Stimulated activated naive B cell treated with anti-CD40 and anti-IgM and Interleukin-4, amounts not matched to agents 10 μg/mL and 1 μg/mL and 100 μg/mL, for 72 hours (primary cell): ENCODE data around the gene TGIF1.
A peak's percentile ranks its signal among the peaks of the same experiment; 100 is the strongest.

Experiments
- ATAC-seq, 2 donors: fragments of 150-1000 bp; cut with Tn5 transposase; replicated peaks; 2 replicates each; pipeline ENCODE4 v1.10.0; 2021; ENCODE audit warnings: moderate library complexity in 1 of 2
- DNase-seq: peaks from one replicate; pipeline ENCODE4 v3.0.0; 2021
- H3K27ac Mint-ChIP-seq: one replicate; pipeline ENCODE4 v1.8.0; 2022; ENCODE audit warnings: mild to moderate bottlenecking, mixed read lengths
- H3K27me3 Mint-ChIP-seq, 2 donors: one replicate each; pipeline ENCODE4 v1.8.0; 2022; ENCODE audit warnings: mixed read lengths in 2 of 2
- H3K36me3 Mint-ChIP-seq, 2 donors: one replicate each; pipeline ENCODE4 v1.8.0; 2022; ENCODE audit warnings: mixed read lengths in 2 of 2, mild to moderate bottlenecking in 1 of 2
- H3K4me1 Mint-ChIP-seq, 2 donors: one replicate each; pipeline ENCODE4 v1.8.0; 2022; ENCODE audit warnings: mixed read lengths in 2 of 2, mild to moderate bottlenecking in 1 of 2
- H3K4me3 Mint-ChIP-seq, 2 donors: one replicate each; pipeline ENCODE4 v1.8.0; 2022; ENCODE audit warnings: mild to moderate bottlenecking in 2 of 2, mixed read lengths in 2 of 2, moderate library complexity in 1 of 2
- H3K9me3 Mint-ChIP-seq, 2 donors: one replicate each; pipeline ENCODE4 v1.8.0; 2022; ENCODE audit warnings: mixed read lengths in 2 of 2, mild to moderate bottlenecking in 1 of 2

Gene TGIF1

DNA sequence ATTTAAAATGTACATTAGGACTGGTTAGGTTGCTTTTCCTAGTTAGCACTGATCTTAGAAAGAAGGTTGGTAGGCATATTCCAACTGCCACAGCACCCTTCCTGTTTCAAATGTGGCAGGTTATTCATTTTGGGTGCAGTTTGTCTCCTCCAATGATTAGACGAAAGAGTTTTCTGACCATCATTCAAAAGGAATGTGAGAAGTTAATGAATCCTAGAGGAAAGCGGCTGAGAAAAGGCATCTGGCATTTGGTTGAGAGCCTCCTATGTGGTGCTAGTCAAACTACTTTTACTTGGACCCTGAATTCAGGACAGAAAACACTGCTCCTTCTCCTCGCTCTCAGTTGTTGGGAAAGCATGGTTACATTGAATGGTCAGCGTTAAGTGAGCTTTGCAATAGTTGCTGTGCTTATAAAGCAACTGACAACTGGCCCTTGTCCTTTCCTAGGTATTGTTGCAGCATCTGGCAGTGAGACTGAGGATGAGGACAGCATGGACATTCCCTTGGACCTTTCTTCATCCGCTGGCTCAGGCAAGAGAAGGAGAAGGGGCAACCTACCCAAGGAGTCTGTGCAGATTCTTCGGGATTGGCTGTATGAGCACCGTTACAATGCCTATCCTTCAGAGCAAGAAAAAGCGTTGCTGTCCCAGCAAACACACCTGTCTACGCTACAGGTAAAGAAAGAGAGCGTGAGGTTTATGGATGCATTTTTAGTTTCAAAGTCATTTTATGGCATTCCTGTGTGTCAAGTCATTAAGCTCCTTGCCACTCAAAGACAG lies 6.1 kb downstream of the TGIF1 start:
- no peaks in the 10 kb centered on the region for H3K9me3 Mint-ChIP-seq
- H3K27me3 Mint-ChIP-seq = no peaks in the 10 kb centered on the region
- peaks cover 22 to 39% of the 10 kb centered on the region in 2 donors for H3K4me1 Mint-ChIP-seq
- DNase-seq (no peak), ATAC-seq (no peak)
- H3K4me3 Mint-ChIP-seq = no peak overlapping the region
- peak overlapping the region; percentile 76 for H3K27ac Mint-ChIP-seq
- H3K36me3 Mint-ChIP-seq = peaks cover 18 to 22% of the 10 kb centered on the region in 2 donors

DNA sequence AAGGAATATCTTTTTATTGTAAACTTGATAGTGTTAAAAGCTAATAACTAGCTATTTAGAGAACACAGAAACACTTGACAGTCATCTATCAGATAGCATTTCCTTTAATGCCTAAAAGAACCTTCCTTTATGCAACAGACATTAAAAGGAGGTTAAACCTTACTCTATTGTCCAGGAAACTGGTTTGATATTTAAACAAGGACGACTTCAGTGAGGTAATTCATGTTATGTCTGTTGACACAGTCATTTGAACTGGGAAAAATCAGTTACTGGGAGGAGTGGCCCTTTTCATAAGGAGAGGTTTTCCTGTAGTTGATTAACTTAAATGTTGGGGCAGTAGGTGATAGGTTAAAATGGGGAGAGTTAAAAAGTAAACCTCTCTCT lies 6.7 kb downstream of the TGIF1 start:
- no peaks in the 10 kb centered on the region for H3K27me3 Mint-ChIP-seq
- H3K4me1 Mint-ChIP-seq = peaks cover 20 to 39% of the 10 kb centered on the region in 2 donors
- ATAC-seq (no peak), DNase-seq (no peak)
- peaks cover 21 to 24% of the 10 kb centered on the region in 2 donors for H3K36me3 Mint-ChIP-seq
- H3K27ac Mint-ChIP-seq = no peak overlapping the region
- peaks cover 0 to under 1% of the 10 kb centered on the region in 2 donors for H3K9me3 Mint-ChIP-seq
- H3K4me3 Mint-ChIP-seq = no peak overlapping the region

DNA sequence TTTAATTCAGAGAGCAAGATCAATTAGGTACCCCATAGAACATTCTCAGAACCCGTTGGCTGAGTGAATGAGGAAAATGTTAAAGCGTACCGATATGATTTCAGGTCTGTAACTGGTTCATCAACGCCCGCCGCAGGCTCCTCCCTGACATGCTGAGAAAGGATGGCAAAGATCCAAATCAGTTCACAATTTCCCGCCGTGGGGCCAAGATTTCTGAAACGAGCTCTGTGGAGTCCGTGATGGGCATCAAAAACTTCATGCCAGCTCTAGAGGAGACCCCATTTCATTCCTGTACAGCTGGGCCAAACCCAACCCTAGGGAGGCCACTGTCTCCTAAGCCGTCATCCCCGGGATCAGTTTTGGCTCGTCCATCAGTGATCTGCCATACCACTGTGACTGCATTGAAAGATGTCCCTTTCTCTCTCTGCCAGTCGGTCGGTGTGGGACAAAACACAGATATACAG lies 7.3 kb downstream of the TGIF1 start:
- Mint-ChIP-seq H3K9me3 (peaks cover 4 to 5% of the 10 kb centered on the region in 2 donors), H3K27me3 (no peaks in the 10 kb centered on the region), H3K4me1 (peaks cover 20 to 38% of the 10 kb centered on the region in 2 donors), H3K27ac (no peak overlapping the region), H3K36me3 (peaks cover 27 to 30% of the 10 kb centered on the region in 2 donors), H3K4me3 (no peak overlapping the region)
- ATAC-seq (no peak), DNase-seq (no peak)

DNA sequence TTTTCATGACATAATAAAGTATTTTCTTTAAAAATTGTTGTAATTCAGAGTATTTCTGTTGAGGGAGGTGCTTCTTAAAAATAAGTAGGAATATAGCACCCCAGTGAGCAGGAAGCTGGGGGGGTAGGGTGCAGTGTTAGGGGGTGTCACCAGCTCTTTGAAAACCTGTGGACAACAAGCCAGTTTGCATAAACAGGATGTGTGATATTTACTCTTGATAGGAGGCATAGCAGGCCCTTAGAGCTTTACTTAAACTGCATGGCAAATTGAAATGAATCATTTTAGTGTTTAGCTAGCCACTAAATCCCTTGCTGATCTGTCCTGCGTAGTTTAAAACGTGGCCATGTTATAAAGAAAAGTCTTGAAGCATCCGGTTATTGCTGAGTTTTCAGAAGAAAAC lies 8.4 kb downstream of the TGIF1 start:
- DNase-seq (no peak), ATAC-seq (no peak)
- Mint-ChIP-seq H3K4me1 (peaks cover 12 to 27% of the 10 kb centered on the region in 2 donors), H3K9me3 (peaks cover 4 to 5% of the 10 kb centered on the region in 2 donors), H3K27me3 (no peaks in the 10 kb centered on the region), H3K27ac (peak overlapping the region; percentile 56), H3K4me3 (no peak overlapping the region), H3K36me3 (peaks cover 28 to 31% of the 10 kb centered on the region in 2 donors)

GRCh38 chr18:3458952-3459853 lies 9.2 kb downstream of the TGIF1 start:
- peaks cover 12 to 21% of the 10 kb centered on the region in 2 donors for H3K4me1 Mint-ChIP-seq
- peak overlapping the region; percentile 56 for H3K27ac Mint-ChIP-seq
- peaks cover 28 to 31% of the 10 kb centered on the region in 2 donors for H3K36me3 Mint-ChIP-seq
- peak; percentile 37 to 61 for ATAC-seq
- DNase-seq = no peak
- peaks cover 4 to 5% of the 10 kb centered on the region in 2 donors for H3K9me3 Mint-ChIP-seq
- no peak overlapping the region for H3K4me3 Mint-ChIP-seq
- no peaks in the 10 kb centered on the region for H3K27me3 Mint-ChIP-seq

DNA sequence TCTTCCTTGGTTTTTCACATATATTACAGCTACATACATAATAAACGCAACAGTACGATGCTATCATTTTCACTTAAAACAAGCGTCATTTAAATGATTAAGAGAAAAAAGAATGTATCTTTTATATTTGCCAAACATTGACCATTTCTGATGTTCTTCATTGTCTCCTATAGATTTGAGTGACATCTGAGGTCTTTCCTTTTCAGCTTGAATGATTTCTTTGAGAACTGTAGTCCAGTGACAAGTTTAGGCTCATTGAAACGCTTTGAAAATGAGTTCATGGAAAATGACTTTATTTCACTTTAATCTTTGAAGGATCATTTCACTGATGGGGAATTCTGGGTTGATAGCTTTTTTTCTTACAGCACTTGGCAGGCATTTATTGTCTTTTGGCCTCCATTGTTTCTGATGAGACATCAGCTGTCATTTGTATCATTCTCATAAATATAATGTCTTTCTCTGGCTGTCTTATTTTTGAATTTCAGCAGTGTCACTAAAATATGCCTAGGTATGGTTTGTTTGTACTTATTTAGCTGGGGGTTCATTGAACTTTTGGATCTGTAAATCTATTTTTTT lies 10.9 kb downstream of the TGIF1 start:
- no peak overlapping the region for H3K4me3 Mint-ChIP-seq
- H3K9me3 Mint-ChIP-seq = peaks cover 4 to 5% of the 10 kb centered on the region in 2 donors
- no peak for DNase-seq
- peaks cover 8 to 12% of the 10 kb centered on the region in 2 donors for H3K4me1 Mint-ChIP-seq
- no peak overlapping the region for H3K27ac Mint-ChIP-seq
- no peaks in the 10 kb centered on the region for H3K27me3 Mint-ChIP-seq
- H3K36me3 Mint-ChIP-seq = peaks cover 28 to 31% of the 10 kb centered on the region in 2 donors
- ATAC-seq = no peak

DNA sequence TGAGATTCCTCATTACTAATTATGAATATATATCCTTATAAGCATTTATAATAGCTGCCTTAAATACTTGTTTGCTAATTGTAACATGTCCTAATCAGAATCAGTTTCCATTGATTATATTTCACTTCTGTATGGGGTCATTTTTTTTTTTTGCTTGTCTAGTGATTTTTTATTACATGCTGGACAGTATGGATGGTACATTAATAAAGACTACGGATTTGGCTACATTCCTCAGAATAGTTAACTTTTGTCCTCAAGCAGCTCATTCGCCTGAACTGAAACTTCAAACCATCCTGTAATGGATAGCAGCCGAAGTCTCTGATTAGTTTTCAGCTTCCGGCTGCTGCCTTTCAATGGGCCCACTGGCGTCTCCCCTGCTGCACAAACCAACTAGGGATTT lies 11.7 kb downstream of the TGIF1 start:
- H3K9me3 Mint-ChIP-seq = peaks cover 4 to 5% of the 10 kb centered on the region in 2 donors
- H3K27ac Mint-ChIP-seq = no peak overlapping the region
- H3K27me3 Mint-ChIP-seq = no peaks in the 10 kb centered on the region
- no peak overlapping the region for H3K4me3 Mint-ChIP-seq
- no peak for DNase-seq
- peaks cover 8 to 12% of the 10 kb centered on the region in 2 donors for H3K4me1 Mint-ChIP-seq
- peaks cover 28% of the 10 kb centered on the region in 2 donors for H3K36me3 Mint-ChIP-seq
- ATAC-seq = no peak

DNA sequence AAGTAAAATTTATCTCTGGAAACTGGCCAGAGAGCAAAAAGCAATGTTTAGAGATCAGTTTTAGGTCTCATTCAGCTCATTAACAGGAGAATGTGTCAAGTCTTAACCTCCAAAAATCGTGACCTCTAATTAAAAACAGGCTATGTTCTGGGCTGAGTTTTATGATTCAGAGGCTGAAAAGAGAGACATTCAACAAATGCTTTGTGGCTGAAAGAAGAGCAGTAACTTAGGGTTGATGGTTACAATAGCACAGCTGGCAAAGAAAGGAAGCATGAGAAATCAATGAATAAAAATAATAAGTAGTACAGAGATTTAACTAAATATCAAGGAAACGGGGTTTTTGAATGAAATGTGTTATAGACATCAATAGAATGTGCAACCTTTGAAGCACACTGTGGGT lies 13.1 kb downstream of the TGIF1 start:
- Mint-ChIP-seq H3K4me3 (no peak overlapping the region), H3K4me1 (peaks cover 11 to 12% of the 10 kb centered on the region in 2 donors), H3K27me3 (no peaks in the 10 kb centered on the region), H3K9me3 (peaks cover 4 to 5% of the 10 kb centered on the region in 2 donors), H3K36me3 (peaks cover 18 to 20% of the 10 kb centered on the region in 2 donors), H3K27ac (no peak overlapping the region)
- no peak for ATAC-seq
- DNase-seq = no peak

- Mint-ChIP-seq H3K9me3 (peaks cover 4 to 5% of the 10 kb centered on the region in 2 donors), H3K27me3 (no peaks in the 10 kb centered on the region), H3K27ac (no peak overlapping the region), H3K36me3 (peaks cover 9 to 13% of the 10 kb centered on the region in 2 donors), H3K4me3 (no peak overlapping the region), H3K4me1 (peaks cover 0 to 3% of the 10 kb centered on the region in 2 donors)
- DNase-seq (no peak), ATAC-seq (no peak)
Measured at GRCh38 chr18:3466045-3466444, 16.1 kb downstream of the TGIF1 start.

GRCh38 chr18:3466872-3467271 lies 16.9 kb downstream of the TGIF1 start:
- DNase-seq (no peak), ATAC-seq (no peak)
- Mint-ChIP-seq H3K36me3 (peaks cover 5% of the 10 kb centered on the region in 2 donors), H3K4me3 (no peak overlapping the region), H3K9me3 (peaks cover 3% of the 10 kb centered on the region in 2 donors), H3K4me1 (peaks cover 0 to 3% of the 10 kb centered on the region in 2 donors), H3K27ac (no peak overlapping the region), H3K27me3 (no peaks in the 10 kb centered on the region)

GRCh38 chr18:3468066-3468705 lies 18.2 kb downstream of the TGIF1 start:
- H3K9me3 Mint-ChIP-seq = no peaks in the 10 kb centered on the region
- ATAC-seq = no peak
- H3K4me1 Mint-ChIP-seq = peaks cover 4 to 7% of the 10 kb centered on the region in 2 donors
- H3K36me3 Mint-ChIP-seq = no peaks in the 10 kb centered on the region
- no peak for DNase-seq
- H3K27me3 Mint-ChIP-seq = no peaks in the 10 kb centered on the region
- H3K27ac Mint-ChIP-seq = no peak overlapping the region
- no peak overlapping the region for H3K4me3 Mint-ChIP-seq

- Mint-ChIP-seq H3K36me3 (no peaks in the 10 kb centered on the region), H3K27ac (no peak overlapping the region), H3K9me3 (no peaks in the 10 kb centered on the region), H3K27me3 (no peaks in the 10 kb centered on the region), H3K4me1 (peaks cover 5 to 7% of the 10 kb centered on the region in 2 donors), H3K4me3 (no peak overlapping the region)
- DNase-seq (no peak), ATAC-seq (no peak)
Measured at GRCh38 chr18:3468833-3469232, 18.9 kb downstream of the TGIF1 start.

DNA sequence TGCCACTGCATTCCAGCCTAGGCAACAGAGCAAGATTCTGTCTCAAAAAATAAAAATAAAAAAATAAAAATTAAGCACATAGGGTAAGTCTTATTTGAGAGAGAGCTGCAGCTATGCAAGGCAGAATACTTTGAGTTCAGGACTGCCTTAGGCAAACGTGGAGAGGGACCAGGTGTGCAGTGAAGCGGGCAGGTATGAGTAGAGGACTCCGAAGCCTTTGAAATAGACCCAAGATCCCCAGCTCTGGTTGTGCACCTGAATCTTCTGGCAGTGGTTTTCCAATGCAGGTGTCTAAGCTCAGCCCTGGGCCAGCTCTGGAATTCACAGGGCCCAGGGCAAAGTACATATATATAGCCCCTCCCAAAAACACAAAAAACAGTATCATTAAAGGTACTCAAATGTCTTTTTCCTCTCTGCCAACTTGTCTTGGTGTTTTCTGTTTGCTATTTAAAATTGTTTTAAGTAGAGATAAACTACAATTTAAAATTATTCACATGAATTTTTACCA lies 21.2 kb downstream of the TGIF1 start:
- no peak for ATAC-seq

More for the DNA sequence above, 21.2 kb downstream of the TGIF1 start:
- H3K9me3 Mint-ChIP-seq = peaks cover 4 to 5% of the 10 kb centered on the region in 2 donors
- DNase-seq = no peak
- H3K4me3 Mint-ChIP-seq = no peak overlapping the region
- peaks cover 5 to 7% of the 10 kb centered on the region in 2 donors for H3K4me1 Mint-ChIP-seq
- H3K27me3 Mint-ChIP-seq = peaks cover 0 to 4% of the 10 kb centered on the region in 2 donors
- peaks cover 4% of the 10 kb centered on the region in 2 donors for H3K36me3 Mint-ChIP-seq
- no peak overlapping the region for H3K27ac Mint-ChIP-seq
